WTC11 (cell line): Measurements from ENCODE around the gene NT5DC1. TPM values are rescaled to one million over a fixed set of nuclear protein-coding genes. Genes with fewer than 3 reads are reported as not detected.

Experiments used
- ATAC-seq: fragments of 200-7000 bp; cut with Tn5 transposase; 2 replicates; pipeline ENCODE4 v1.10.0; 2021; ENCODE audit warnings: mild to moderate bottlenecking, moderate library complexity
- CTCF ChIA-PET: fragments of 300-600 bp; sonication (Branson Sonifier 250); formaldehyde crosslinking; loops from one replicate; lab custom pipeline; 2021; ENCODE audit warnings: antibody characterized with exemption; lab: Charles Lee
- POLR2A ChIA-PET: fragments of 350-600 bp; sonication (Branson Sonifier 250); formaldehyde crosslinking; loops from one replicate; lab custom pipeline; 2021; ENCODE audit warnings: antibody characterized with exemption; lab: Charles Lee
- DNase-seq: peaks from one replicate; pipeline ENCODE4 v3.0.0; 2021; ENCODE audit warnings: low spot score
- H3K27ac Mint-ChIP-seq: 2 replicates; pipeline ENCODE4 v1.8.0; 2021; ENCODE audit warnings: mixed read lengths
- H3K27me3 Mint-ChIP-seq: 2 replicates; pipeline ENCODE4 v1.8.0; 2021; ENCODE audit warnings: low read depth, mild to moderate bottlenecking, moderate library complexity, mixed read lengths
- H3K36me3 Mint-ChIP-seq: 2 replicates; pipeline ENCODE4 v1.8.0; 2021; ENCODE audit warnings: mixed read lengths
- H3K4me1 Mint-ChIP-seq: 2 replicates; pipeline ENCODE4 v1.8.0; 2022; ENCODE audit warnings: mixed read lengths
- H3K4me3 Mint-ChIP-seq: 2 replicates; pipeline ENCODE4 v1.8.0; 2021; ENCODE audit warnings: mild to moderate bottlenecking, moderate library complexity, mixed read lengths
- H3K9me3 Mint-ChIP-seq: 2 replicates; pipeline ENCODE4 v1.8.0; 2021; ENCODE audit warnings: mixed read lengths
- AR ChIP-seq: fragments of 250-450 bp; sonication (Bioruptor Pico); IDR thresholded peaks from 2 replicates; pipeline ENCODE4 v1.9.0; 2021; ENCODE audit warnings: mild to moderate bottlenecking
- ARID4B ChIP-seq: sonication (generic); formaldehyde crosslinking; IDR thresholded peaks from 2 replicates; pipeline ENCODE4 v1.8.0; 2023; ENCODE audit warnings: missing genetic modification reagents, mild to moderate bottlenecking, borderline replicate concordance
- ATF6 ChIP-seq: sonication (generic); formaldehyde crosslinking; IDR thresholded peaks from 2 replicates; pipeline ENCODE4 v1.8.1; 2023; ENCODE audit warnings: mild to moderate bottlenecking, missing genetic modification reagents
- FOXJ3 ChIP-seq: sonication (generic); formaldehyde crosslinking; IDR thresholded peaks from 2 replicates; pipeline ENCODE4 v1.9.0; 2021; ENCODE audit warnings: missing genetic modification reagents, mild to moderate bottlenecking, borderline replicate concordance
- GABPB1 ChIP-seq: sonication (generic); formaldehyde crosslinking; IDR thresholded peaks from 2 replicates; pipeline ENCODE4 v1.8.1; 2023; ENCODE audit warnings: mild to moderate bottlenecking, missing genetic modification reagents
- IRF1 ChIP-seq: sonication (generic); formaldehyde crosslinking; IDR thresholded peaks from 2 replicates; pipeline ENCODE4 v1.8.0; 2023; ENCODE audit warnings: missing genetic modification reagents
- IRF2 ChIP-seq: sonication (generic); formaldehyde crosslinking; IDR thresholded peaks from 2 replicates; pipeline ENCODE4 v1.8.0; 2022; ENCODE audit warnings: low read depth, missing genetic modification reagents, borderline replicate concordance
- MAX ChIP-seq: sonication (generic); formaldehyde crosslinking; IDR thresholded peaks from 2 replicates; pipeline ENCODE4 v1.8.0; 2022; ENCODE audit warnings: mild to moderate bottlenecking, missing genetic modification reagents
- OVOL2 ChIP-seq: fragments of 250-450 bp; sonication (Bioruptor Pico); IDR thresholded peaks from 2 replicates; pipeline ENCODE4 v1.9.0; 2021; ENCODE audit warnings: mild to moderate bottlenecking, borderline replicate concordance
- SOX15 ChIP-seq: fragments of 250-450 bp; sonication (Bioruptor Pico); IDR thresholded peaks from 2 replicates; pipeline ENCODE4 v1.9.0; 2021; ENCODE audit warnings: mild to moderate bottlenecking
- SP1 ChIP-seq: sonication (generic); formaldehyde crosslinking; conservative IDR thresholded peaks from 2 replicates; pipeline ENCODE4 v1.8.1; 2022; ENCODE audit warnings: missing genetic modification reagents
- ZBTB21 ChIP-seq: sonication (generic); formaldehyde crosslinking; IDR thresholded peaks from 2 replicates; pipeline ENCODE4 v1.8.1; 2023; ENCODE audit warnings: mild to moderate bottlenecking, missing genetic modification reagents, borderline replicate concordance
- ZNF396 ChIP-seq: fragments of 250-450 bp; sonication (Bioruptor Pico); IDR thresholded peaks from 2 replicates; pipeline ENCODE4 v1.8.0; 2021; ENCODE audit warnings: mild to moderate bottlenecking, moderate library complexity, borderline replicate concordance
- ZNF512 ChIP-seq: sonication (generic); formaldehyde crosslinking; IDR thresholded peaks from 2 replicates; pipeline ENCODE4 v1.8.1; 2022; ENCODE audit warnings: missing genetic modification reagents, borderline replicate concordance
- total RNA-seq: library from RNA; stranded (reverse); gene quantifications from 3 replicates; pipeline ENCODE4 v1.2.3, GENCODE V29; 2021
- TF ChIP-seq, protein P1 (sequence below): fragments of 250-450 bp; sonication (Bioruptor Pico); conservative IDR thresholded peaks from 2 replicates; pipeline ENCODE4 v1.9.0; 2021; ENCODE audit warnings: mild to moderate bottlenecking
- TF ChIP-seq, protein P2 (sequence below): sonication (generic); formaldehyde crosslinking; conservative IDR thresholded peaks from 2 replicates; pipeline ENCODE4 v1.8.1; 2022; ENCODE audit warnings: mild to moderate bottlenecking, missing genetic modification reagents
- TF ChIP-seq, protein P3 (sequence below): sonication (generic); formaldehyde crosslinking; IDR thresholded peaks from 2 replicates; pipeline ENCODE4 v1.8.0; 2022; ENCODE audit warnings: missing genetic modification reagents

The NT5DC1 gene
- total RNA-seq, 1 experiment from 2014 or later: 67.9 TPM

GRCh38 chr6:116105247-116105646 is 4.6 kb downstream of the NT5DC1 start (continued):
- no peak for TF ChIP-seq SOX15
- no peak for TF ChIP-seq SP1 (CRISPR knock-in tag)
- TF ChIP-seq ZNF396 (CRISPR knock-in tag): no peak
- no peak for TF ChIP-seq IRF1 (CRISPR knock-in tag)
- TF ChIP-seq, all 79 proteins: peak for 0

DNA sequence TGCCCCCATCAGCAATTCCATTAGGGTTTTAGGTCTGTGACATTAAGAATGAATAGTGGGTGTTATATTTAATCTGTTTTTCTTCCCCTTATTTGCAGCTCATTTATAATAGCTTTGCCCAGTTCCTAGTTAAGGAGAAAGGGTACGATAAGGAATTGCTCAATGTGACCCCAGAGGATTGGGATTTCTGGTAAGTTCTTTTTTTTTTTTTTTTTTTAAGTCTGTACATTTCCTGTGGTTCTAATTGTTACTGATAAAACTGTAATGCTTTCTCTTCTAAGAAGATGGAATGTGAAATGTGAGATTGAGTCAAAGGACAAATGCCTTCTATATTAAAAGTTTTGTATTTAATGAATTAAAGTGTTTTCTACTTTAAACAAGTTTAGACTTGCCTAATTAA is 5.5 kb downstream of the NT5DC1 start:
- no peaks in the 10 kb centered on the region for H3K27me3 Mint-ChIP-seq
- no peaks in the 10 kb centered on the region for H3K9me3 Mint-ChIP-seq
- ATAC-seq: no peak
- H3K4me3 Mint-ChIP-seq: peak overlapping the region; percentile 22
- ChIA-PET CTCF (interaction anchor here (1.0 to 2.1 kb wide), 2 partner anchors 9 to 11 kb away, joined by 4 to 7 read pairs; no protein-coding TSS in a partner anchor), POLR2A (no interaction called here)
- no peak for DNase-seq
- H3K4me1 Mint-ChIP-seq: peaks cover 77% of the 10 kb centered on the region
- peaks cover 28% of the 10 kb centered on the region for H3K36me3 Mint-ChIP-seq
- peak overlapping the region; percentile 95 for H3K27ac Mint-ChIP-seq
- TF ChIP-seq OVOL2: no peak
- no peak for TF ChIP-seq FOXJ3 (CRISPR knock-in tag)
- TF ChIP-seq ZBTB21 (CRISPR knock-in tag): no peak
- TF ChIP-seq ATF6 (CRISPR knock-in tag): no peak
- no peak for TF ChIP-seq AR (CRISPR knock-in tag)
- TF ChIP-seq SP1 (CRISPR knock-in tag): no peak
- no peak for TF ChIP-seq MAX (CRISPR knock-in tag)
- TF ChIP-seq, protein P1, sequence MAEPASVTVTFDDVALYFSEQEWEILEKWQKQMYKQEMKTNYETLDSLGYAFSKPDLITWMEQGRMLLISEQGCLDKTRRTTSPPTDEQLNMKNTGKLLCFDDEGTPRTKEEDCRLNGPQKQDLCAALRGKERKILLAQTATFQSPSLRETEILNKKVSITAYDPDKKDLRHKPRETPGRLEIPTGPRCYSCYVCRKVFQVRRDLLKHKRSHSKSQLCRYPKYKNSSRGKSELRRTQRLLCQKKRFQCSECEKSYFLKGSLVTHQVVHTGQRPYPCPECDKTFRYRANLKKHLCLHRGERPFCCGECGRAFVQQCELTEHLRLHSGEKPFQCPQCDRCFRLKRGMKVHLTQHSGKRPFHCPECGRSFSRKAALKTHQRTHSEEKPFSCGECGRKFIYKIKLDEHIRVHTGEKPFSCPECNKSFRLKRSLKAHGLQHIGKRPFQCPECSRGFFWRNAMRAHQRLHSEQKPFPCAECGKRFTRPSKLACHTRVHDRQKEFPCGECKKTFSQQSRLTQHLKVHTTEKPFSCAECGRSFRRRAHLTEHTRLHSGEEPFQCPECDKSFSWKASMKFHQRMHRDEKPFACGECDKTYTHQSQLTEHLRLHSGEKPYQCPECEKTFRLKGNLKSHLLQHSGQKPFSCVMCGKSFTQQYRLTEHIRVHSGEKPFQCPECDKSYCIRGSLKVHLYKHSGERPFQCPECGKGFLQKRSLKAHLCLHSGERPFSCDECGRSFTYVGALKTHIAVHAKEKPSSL: no peak
- TF ChIP-seq GABPB1 (CRISPR knock-in tag): no peak
- TF ChIP-seq, protein P2, sequence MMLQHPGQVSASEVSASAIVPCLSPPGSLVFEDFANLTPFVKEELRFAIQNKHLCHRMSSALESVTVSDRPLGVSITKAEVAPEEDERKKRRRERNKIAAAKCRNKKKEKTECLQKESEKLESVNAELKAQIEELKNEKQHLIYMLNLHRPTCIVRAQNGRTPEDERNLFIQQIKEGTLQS (CRISPR knock-in tag): no peak
- no peak for TF ChIP-seq ZNF512
- TF ChIP-seq, protein P3, sequence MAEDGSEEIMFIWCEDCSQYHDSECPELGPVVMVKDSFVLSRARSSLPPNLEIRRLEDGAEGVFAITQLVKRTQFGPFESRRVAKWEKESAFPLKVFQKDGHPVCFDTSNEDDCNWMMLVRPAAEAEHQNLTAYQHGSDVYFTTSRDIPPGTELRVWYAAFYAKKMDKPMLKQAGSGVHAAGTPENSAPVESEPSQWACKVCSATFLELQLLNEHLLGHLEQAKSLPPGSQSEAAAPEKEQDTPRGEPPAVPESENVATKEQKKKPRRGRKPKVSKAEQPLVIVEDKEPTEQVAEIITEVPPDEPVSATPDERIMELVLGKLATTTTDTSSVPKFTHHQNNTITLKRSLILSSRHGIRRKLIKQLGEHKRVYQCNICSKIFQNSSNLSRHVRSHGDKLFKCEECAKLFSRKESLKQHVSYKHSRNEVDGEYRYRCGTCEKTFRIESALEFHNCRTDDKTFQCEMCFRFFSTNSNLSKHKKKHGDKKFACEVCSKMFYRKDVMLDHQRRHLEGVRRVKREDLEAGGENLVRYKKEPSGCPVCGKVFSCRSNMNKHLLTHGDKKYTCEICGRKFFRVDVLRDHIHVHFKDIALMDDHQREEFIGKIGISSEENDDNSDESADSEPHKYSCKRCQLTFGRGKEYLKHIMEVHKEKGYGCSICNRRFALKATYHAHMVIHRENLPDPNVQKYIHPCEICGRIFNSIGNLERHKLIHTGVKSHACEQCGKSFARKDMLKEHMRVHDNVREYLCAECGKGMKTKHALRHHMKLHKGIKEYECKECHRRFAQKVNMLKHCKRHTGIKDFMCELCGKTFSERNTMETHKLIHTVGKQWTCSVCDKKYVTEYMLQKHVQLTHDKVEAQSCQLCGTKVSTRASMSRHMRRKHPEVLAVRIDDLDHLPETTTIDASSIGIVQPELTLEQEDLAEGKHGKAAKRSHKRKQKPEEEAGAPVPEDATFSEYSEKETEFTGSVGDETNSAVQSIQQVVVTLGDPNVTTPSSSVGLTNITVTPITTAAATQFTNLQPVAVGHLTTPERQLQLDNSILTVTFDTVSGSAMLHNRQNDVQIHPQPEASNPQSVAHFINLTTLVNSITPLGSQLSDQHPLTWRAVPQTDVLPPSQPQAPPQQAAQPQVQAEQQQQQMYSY (CRISPR knock-in tag): no peak
- TF ChIP-seq ARID4B: no peak
- TF ChIP-seq IRF2 (CRISPR knock-in tag): no peak
